Measurements from ENCODE around the gene DOK1.
A peak's percentile ranks its signal among the peaks of the same experiment; 100 is the strongest.

DOK1 gene

DNA sequence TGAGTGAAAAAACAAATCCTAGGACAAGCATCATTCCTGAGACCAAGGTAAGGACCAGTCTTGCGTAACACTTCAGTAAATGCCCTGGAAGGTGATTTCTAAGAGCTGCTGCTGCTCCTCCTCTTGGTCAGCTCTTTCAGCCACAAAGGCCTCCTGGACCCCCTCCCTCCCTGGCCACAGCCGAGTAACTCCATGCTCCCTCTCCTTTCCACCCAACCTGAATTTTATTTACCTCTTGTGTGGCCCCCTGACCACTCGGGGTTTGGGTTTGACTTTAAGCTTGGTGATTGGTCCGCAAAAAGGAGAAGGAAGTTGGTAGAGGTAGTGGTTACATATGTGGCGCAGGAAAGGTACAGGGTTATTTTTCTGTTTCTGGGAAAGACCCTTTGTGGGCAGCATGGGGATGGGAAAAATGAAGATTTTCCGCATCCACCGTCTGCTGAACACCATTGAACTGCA lies 15.6 kb upstream of the DOK1 start:
- Histone ChIP-seq H3K9me3 (ENCODE audit: low read length) (no peaks in the 10 kb centered on the region), H3K4me3 (ENCODE audit: low read depth in 1 of 2, low read length in 2 of 2) (no peak overlapping the region), H3K4me1 (ENCODE audit: insufficient read depth, low read length) (no peaks in the 10 kb centered on the region), H3K36me3 (ENCODE audit: insufficient read depth, low read length) (no peaks in the 10 kb centered on the region), H3K27ac (ENCODE audit: low read depth, low read length) (no peak overlapping the region), H3K9ac (ENCODE audit: low read length) (no peak overlapping the region), H3K27me3 (ENCODE audit: control insufficient read depth in 1 of 2, insufficient read depth in 2 of 2, low read length in 2 of 2) (no peaks in the 10 kb centered on the region)

DNA sequence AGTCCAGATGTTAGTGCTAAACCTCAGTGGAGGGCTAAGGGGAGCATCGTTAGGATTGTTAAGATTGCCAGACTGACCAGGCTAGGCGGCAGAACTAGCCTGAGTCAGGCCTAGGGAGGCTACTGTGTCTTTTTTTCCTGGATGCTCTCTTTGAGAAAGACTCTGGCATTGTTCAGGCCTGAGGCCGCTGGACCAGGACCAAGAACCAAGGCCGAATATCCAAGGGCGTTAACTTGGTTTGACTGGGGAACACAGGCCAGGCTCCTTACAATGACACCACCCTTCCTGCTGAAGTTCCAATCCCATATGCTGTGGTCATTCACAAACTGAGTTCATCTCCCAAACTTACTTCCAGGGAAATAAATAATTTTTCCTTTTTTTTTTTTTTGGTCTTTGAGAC lies 14.2 kb upstream of the DOK1 start:
- H3K27ac ChIP-seq (ENCODE audit: low read depth, low read length), result no peak overlapping the region
- H3K9ac ChIP-seq (ENCODE audit: low read length), result no peak overlapping the region
- no peaks in the 10 kb centered on the region for H3K27me3 ChIP-seq (ENCODE audit: control insufficient read depth in 1 of 2, insufficient read depth in 2 of 2, low read length in 2 of 2)
- no peak overlapping the region for H3K4me3 ChIP-seq (ENCODE audit: low read depth in 1 of 2, low read length in 2 of 2)
- H3K4me1 ChIP-seq (ENCODE audit: insufficient read depth, low read length), result no peaks in the 10 kb centered on the region
- H3K36me3 ChIP-seq (ENCODE audit: insufficient read depth, low read length), result no peaks in the 10 kb centered on the region
- no peaks in the 10 kb centered on the region for H3K9me3 ChIP-seq (ENCODE audit: low read length)

DNA sequence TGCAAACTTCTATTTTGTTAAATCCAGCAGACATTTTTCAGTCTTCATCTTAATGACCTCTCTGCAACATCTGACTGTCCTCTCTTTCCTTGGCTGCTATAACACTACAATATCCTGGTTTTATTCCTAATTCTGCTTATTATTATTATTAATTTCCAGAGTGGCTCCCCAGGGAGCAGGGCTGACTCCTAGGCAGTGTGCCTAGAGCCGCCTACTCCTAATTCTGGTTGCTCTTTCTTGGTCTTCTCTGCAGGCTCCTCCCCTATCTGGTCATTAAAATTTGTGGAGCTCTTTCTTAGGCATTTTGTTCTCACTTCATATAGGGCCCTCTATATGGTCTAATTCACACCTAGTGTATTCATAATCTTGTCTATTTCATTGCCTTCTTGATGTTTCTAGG lies 11.5 kb upstream of the DOK1 start:
- no peaks in the 10 kb centered on the region for H3K4me1 ChIP-seq (ENCODE audit: insufficient read depth, low read length)
- no peak overlapping the region for H3K4me3 ChIP-seq (ENCODE audit: low read depth in 1 of 2, low read length in 2 of 2)
- H3K36me3 ChIP-seq (ENCODE audit: insufficient read depth, low read length), result no peaks in the 10 kb centered on the region
- H3K9me3 ChIP-seq (ENCODE audit: low read length), result no peaks in the 10 kb centered on the region
- no peaks in the 10 kb centered on the region for H3K27me3 ChIP-seq (ENCODE audit: control insufficient read depth in 1 of 2, insufficient read depth in 2 of 2, low read length in 2 of 2)
- H3K27ac ChIP-seq (ENCODE audit: low read depth, low read length), result no peak overlapping the region
- no peak overlapping the region for H3K9ac ChIP-seq (ENCODE audit: low read length)

DNA sequence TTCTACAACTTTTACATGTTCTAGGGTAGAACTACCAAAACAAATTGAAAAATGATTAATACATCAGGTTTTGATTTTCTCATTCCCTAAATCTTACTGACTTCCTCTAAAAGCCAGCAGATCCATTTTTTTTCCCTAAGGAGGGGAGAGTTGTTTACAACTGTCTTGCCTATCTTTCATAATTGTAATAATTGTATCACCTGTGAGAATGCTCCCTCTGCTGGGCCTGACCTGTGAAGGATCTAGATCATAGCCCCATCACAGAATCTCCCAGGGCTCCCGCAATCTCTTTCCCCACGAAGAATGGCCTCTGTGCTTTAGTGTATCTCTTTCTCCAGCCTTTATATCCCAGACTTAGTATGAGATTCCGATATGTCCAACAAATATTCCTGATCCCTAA lies 9.9 kb upstream of the DOK1 start:
- H3K27ac ChIP-seq (ENCODE audit: low read depth, low read length), result no peak overlapping the region
- H3K4me3 ChIP-seq (ENCODE audit: low read depth in 1 of 2, low read length in 2 of 2), result no peak overlapping the region
- peaks cover 10% of the 10 kb centered on the region for H3K4me1 ChIP-seq (ENCODE audit: insufficient read depth, low read length)
- H3K36me3 ChIP-seq (ENCODE audit: insufficient read depth, low read length), result no peaks in the 10 kb centered on the region
- H3K9me3 ChIP-seq (ENCODE audit: low read length), result no peaks in the 10 kb centered on the region
- H3K27me3 ChIP-seq (ENCODE audit: control insufficient read depth in 1 of 2, insufficient read depth in 2 of 2, low read length in 2 of 2), result no peaks in the 10 kb centered on the region
- H3K9ac ChIP-seq (ENCODE audit: low read length), result no peak overlapping the region

DNA sequence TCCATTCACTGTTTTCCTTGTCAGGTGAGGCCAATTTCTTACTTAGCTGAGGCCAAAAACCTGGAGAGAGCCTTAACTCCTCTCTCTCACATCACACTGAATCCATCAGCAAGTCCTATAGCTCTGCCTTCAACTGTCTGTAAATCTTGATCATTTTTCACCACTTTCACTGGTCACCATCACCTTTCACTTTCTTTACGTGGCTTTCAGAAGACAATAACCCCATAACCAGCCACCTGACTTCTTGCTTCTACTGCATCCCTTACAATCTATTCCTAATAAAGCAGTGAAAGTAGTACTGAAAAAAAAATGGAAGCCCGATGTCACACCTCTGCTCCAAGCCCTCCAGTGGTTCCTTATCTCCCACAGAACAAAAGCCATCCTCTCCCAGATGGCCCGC lies 8.5 kb upstream of the DOK1 start:
- H3K4me3 ChIP-seq (ENCODE audit: low read depth in 1 of 2, low read length in 2 of 2), result no peak overlapping the region
- H3K36me3 ChIP-seq (ENCODE audit: insufficient read depth, low read length), result no peaks in the 10 kb centered on the region
- no peaks in the 10 kb centered on the region for H3K9me3 ChIP-seq (ENCODE audit: low read length)
- H3K27me3 ChIP-seq (ENCODE audit: control insufficient read depth in 1 of 2, insufficient read depth in 2 of 2, low read length in 2 of 2), result no peaks in the 10 kb centered on the region
- no peak overlapping the region for H3K9ac ChIP-seq (ENCODE audit: low read length)
- no peak overlapping the region for H3K27ac ChIP-seq (ENCODE audit: low read depth, low read length)
- H3K4me1 ChIP-seq (ENCODE audit: insufficient read depth, low read length), result peaks cover 15% of the 10 kb centered on the region

DNA sequence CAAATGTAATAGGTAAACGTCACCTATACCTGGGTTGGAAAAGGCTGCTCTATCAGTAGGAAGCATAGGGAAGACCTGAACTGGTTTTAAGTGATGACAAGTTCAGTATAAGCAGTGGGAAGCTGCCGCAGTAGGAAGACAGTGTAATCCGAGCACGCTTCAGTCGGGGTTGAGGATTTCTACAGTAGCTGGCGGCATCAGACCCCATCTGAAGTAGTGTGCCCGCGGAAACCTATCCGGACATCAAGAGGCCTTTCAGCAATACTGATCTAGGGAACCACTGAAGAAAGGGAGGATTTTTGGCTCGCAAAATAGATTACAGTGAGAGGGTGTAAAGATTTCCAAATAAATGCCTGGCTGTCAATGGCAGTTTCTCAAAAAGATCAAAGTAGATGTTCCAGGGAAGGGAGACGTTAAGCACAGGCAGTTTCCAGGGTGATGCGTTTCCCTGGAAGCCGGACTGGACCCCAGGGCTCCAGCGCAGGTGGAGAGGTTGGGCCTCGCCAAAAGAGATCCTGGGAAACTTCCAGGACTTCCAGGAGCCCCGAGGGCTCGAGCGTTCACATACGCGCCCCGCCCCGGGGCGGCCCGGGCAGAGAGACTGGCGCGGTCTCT lies 6.1 kb upstream of the DOK1 start:
- no peak overlapping the region for H3K9ac ChIP-seq (ENCODE audit: low read length)
- H3K4me3 ChIP-seq (ENCODE audit: low read depth in 1 of 2, low read length in 2 of 2), result peak overlapping the region; percentile 37 to 77
- H3K9me3 ChIP-seq (ENCODE audit: low read length), result no peaks in the 10 kb centered on the region
- H3K4me1 ChIP-seq (ENCODE audit: insufficient read depth, low read length), result peaks cover 15% of the 10 kb centered on the region
- H3K27ac ChIP-seq (ENCODE audit: low read depth, low read length), result peak overlapping the region; percentile 63
- H3K36me3 ChIP-seq (ENCODE audit: insufficient read depth, low read length), result no peaks in the 10 kb centered on the region
- no peaks in the 10 kb centered on the region for H3K27me3 ChIP-seq (ENCODE audit: control insufficient read depth in 1 of 2, insufficient read depth in 2 of 2, low read length in 2 of 2)

DNA sequence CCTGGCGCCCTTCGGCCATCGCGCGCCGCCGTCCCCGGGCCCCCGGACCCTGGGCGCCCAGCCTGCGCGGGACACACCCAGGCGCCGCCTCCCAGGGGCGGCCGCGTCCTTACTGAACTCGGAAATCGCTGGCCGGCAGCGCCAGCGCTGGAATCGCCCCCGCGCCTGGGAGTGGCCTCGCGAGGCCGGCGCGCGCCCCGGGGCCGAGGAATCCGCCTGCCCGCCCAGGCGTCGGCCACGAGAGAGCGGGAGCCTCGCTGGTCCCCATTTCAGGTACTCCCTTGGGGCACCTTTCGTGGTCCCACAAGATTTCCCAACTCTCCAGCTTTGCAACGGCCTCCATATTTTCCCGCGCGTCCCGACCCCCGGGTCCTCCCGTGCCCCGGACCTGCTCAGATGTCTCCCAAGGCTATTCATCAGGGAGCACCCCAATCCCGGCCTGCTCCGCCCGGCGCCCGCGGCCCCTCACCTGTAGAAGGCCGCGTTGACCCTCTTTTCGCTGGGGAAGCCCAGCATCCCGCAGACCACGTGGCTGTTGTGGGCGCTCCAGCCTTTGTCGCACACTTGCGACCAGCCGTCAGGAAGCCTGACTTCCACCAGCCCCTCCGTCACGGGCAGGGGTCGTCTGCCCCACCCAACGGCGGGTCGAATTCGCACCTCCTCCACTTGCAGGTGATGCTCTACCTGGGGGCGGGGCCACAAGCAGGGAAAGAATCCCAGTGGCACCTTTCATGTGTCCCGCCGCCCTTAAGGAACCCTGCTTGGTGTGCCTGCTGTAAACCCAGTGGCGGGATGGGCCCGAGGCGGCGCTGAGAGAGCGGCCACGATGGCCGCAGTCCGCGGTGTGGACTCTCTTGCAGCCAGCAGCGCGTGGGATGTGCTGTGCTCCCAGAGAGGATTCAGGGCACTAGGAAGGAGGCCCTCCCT lies 5.4 kb upstream of the DOK1 start:
- H3K27me3 ChIP-seq (ENCODE audit: control insufficient read depth in 1 of 2, insufficient read depth in 2 of 2, low read length in 2 of 2), result no peaks in the 10 kb centered on the region
- peak overlapping the region; percentile 37 to 77 for H3K4me3 ChIP-seq (ENCODE audit: low read depth in 1 of 2, low read length in 2 of 2)
- H3K9me3 ChIP-seq (ENCODE audit: low read length), result no peaks in the 10 kb centered on the region
- H3K36me3 ChIP-seq (ENCODE audit: insufficient read depth, low read length), result no peaks in the 10 kb centered on the region
- no peak overlapping the region for H3K9ac ChIP-seq (ENCODE audit: low read length)
- H3K27ac ChIP-seq (ENCODE audit: low read depth, low read length), result peak overlapping the region; percentile 63
- H3K4me1 ChIP-seq (ENCODE audit: insufficient read depth, low read length), result peaks cover 15% of the 10 kb centered on the region

DNA sequence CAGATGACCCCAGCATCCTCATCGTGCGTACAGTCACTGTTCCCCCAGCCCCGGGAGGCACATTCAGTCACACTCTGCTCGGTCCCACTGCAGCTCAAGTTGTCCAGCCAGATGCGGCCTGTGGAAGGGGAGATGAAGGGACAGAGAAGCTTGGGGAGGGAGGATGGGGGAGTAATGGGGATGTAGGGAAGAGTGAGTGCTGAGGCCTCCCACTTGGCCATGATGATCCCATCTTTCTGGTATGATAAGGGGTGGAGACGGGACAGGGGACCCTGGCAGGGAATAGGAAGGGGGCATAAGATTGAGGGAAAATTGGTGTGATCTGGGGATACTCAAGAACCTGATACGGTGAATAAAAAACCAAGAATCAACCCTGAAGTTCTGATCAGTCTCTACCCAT lies 4.3 kb upstream of the DOK1 start:
- Histone ChIP-seq H3K9ac (ENCODE audit: low read length) (no peak overlapping the region), H3K4me1 (ENCODE audit: insufficient read depth, low read length) (peaks cover 15% of the 10 kb centered on the region), H3K27ac (ENCODE audit: low read depth, low read length) (no peak overlapping the region), H3K36me3 (ENCODE audit: insufficient read depth, low read length) (no peaks in the 10 kb centered on the region), H3K4me3 (ENCODE audit: low read depth in 1 of 2, low read length in 2 of 2) (no peak overlapping the region), H3K27me3 (ENCODE audit: control insufficient read depth in 1 of 2, insufficient read depth in 2 of 2, low read length in 2 of 2) (no peaks in the 10 kb centered on the region), H3K9me3 (ENCODE audit: low read length) (no peaks in the 10 kb centered on the region)

DNA sequence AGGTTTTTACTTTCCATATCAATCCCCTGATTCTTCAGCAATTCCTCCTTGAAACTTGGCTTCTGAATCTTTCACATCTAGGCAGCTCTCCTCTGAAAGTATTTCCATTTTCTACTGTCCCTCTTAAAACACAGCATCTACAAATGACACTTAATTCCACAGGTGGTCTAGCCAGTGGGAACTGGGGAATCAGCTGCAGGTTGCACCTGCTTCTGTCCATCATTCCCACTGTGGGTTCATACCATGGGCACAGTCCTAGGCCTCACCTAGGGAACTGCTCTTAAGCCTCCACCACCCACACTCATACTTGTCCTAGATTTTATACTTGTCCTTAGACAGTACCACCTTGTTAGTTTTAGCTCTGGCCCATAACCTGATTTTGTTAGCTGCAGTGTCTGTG lies 3.0 kb upstream of the DOK1 start:
- no peak overlapping the region for H3K9ac ChIP-seq (ENCODE audit: low read length)
- no peak overlapping the region for H3K27ac ChIP-seq (ENCODE audit: low read depth, low read length)
- peaks cover 3% of the 10 kb centered on the region for H3K36me3 ChIP-seq (ENCODE audit: insufficient read depth, low read length)
- no peaks in the 10 kb centered on the region for H3K27me3 ChIP-seq (ENCODE audit: control insufficient read depth in 1 of 2, insufficient read depth in 2 of 2, low read length in 2 of 2)
- no peak overlapping the region for H3K4me3 ChIP-seq (ENCODE audit: low read depth in 1 of 2, low read length in 2 of 2)
- H3K9me3 ChIP-seq (ENCODE audit: low read length), result no peaks in the 10 kb centered on the region
- peaks cover 15% of the 10 kb centered on the region for H3K4me1 ChIP-seq (ENCODE audit: insufficient read depth, low read length)

DNA sequence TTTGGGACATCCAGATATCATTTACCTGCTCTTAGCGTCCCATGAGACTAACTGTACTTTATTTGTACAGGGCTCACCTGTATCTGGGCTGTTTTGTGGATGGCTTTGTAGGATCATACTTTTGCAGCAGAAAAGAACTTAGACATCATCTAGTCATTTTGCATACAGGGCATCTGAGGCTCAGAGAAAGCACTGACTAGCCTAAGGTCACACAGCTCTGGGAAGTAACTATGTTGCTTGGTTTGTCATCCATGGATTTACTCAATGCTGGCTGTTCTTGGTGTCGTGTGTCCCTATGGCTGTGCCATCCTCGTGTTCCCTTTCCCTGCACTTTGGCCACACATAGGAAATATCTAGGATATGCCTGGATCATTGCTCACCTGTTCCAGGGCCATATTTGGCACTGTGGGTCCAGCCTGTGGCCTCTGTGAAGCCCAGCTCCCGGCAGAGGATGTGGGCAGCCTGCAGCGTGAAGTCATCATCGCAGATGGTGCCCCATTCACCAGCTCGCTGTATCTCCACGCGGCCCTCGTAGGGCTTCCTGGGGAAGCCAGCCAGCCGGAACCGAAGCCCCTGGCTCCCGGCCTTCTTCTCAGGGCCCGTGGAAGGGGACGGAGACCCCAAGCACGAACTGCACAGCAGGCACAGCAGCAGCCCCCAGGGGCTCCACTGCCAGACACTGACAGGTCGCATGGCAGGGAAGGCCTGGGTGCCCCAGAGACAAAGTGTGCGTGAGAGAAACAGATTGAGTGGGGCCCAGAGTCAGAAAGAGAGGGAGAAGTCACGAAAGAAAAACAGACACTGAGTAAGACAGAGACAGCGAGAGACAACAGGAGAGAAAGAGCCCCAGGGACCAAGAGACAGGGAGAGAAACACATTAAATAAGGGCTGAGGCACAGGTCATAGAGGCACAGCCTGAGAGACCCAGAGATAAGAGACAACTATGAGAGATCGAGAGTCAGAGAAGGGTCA lies 2.3 kb upstream of the DOK1 start:
- Histone ChIP-seq H3K9ac (ENCODE audit: low read length) (no peak overlapping the region), H3K27me3 (ENCODE audit: control insufficient read depth in 1 of 2, insufficient read depth in 2 of 2, low read length in 2 of 2) (no peaks in the 10 kb centered on the region), H3K36me3 (ENCODE audit: insufficient read depth, low read length) (peaks cover 8% of the 10 kb centered on the region), H3K27ac (ENCODE audit: low read depth, low read length) (no peak overlapping the region), H3K4me3 (ENCODE audit: low read depth in 1 of 2, low read length in 2 of 2) (no peak overlapping the region), H3K9me3 (ENCODE audit: low read length) (no peaks in the 10 kb centered on the region), H3K4me1 (ENCODE audit: insufficient read depth, low read length) (peaks cover 15% of the 10 kb centered on the region)

All from muscle layer of colon (tissue), 2 donors.